ENCODE data around the gene RITA1.

The RITA1 gene

GRCh38 chr12:113154351-113154973 lies 31.1 kb upstream of the RITA1 start:
- DNase-seq (ENCODE audit: low spot score) = peak; percentile 28

GRCh38 chr12:113155060-113155459 lies 30.5 kb upstream of the RITA1 start:
- no peak for DNase-seq (ENCODE audit: low spot score)

- DNase-seq (ENCODE audit: low spot score) = no peak
Observed at GRCh38 chr12:113155646-113156045, 29.9 kb upstream of the RITA1 start.

GRCh38 chr12:113157218-113157859 lies 28.2 kb upstream of the RITA1 start:
- DNase-seq (ENCODE audit: low spot score) = no peak

GRCh38 chr12:113158439-113159203 lies 26.9 kb upstream of the RITA1 start:
- DNase-seq (ENCODE audit: low spot score) = no peak

GRCh38 chr12:113159937-113160336 lies 25.6 kb upstream of the RITA1 start:
- DNase-seq (ENCODE audit: low spot score) = no peak

GRCh38 chr12:113161415-113162016 lies 24.0 kb upstream of the RITA1 start:
- no peak for DNase-seq (ENCODE audit: low spot score)

- DNase-seq (ENCODE audit: low spot score) = peak; percentile 30
Observed at GRCh38 chr12:113162102-113163029, 23.2 kb upstream of the RITA1 start.

GRCh38 chr12:113163030-113163360 lies 22.5 kb upstream of the RITA1 start:
- no peak for DNase-seq (ENCODE audit: low spot score)

- DNase-seq (ENCODE audit: low spot score) = no peak
Observed at GRCh38 chr12:113164014-113164413, 21.5 kb upstream of the RITA1 start.

- no peak for DNase-seq (ENCODE audit: low spot score)
Observed at GRCh38 chr12:113165521-113166450, 19.7 kb upstream of the RITA1 start.

- no peak for DNase-seq (ENCODE audit: low spot score)
Observed at GRCh38 chr12:113167868-113168267, 17.7 kb upstream of the RITA1 start.

- DNase-seq (ENCODE audit: low spot score) = no peak
Observed at GRCh38 chr12:113169697-113170096, 15.8 kb upstream of the RITA1 start.

GRCh38 chr12:113170457-113170856 lies 15.1 kb upstream of the RITA1 start:
- no peak for DNase-seq (ENCODE audit: low spot score)

- DNase-seq (ENCODE audit: low spot score) = no peak
Observed at GRCh38 chr12:113170926-113171325, 14.6 kb upstream of the RITA1 start.

GRCh38 chr12:113171543-113171942 lies 14.0 kb upstream of the RITA1 start:
- no peak for DNase-seq (ENCODE audit: low spot score)

- DNase-seq (ENCODE audit: low spot score) = no peak
Observed at GRCh38 chr12:113172185-113172584, 13.3 kb upstream of the RITA1 start.

GRCh38 chr12:113173081-113173698 lies 12.3 kb upstream of the RITA1 start:
- no peak for DNase-seq (ENCODE audit: low spot score)

GRCh38 chr12:113174461-113175384 lies 10.8 kb upstream of the RITA1 start:
- DNase-seq (ENCODE audit: low spot score) = peak; percentile 88
